C4-2B (cell line): ENCODE data around the gene FCAR.
"Not testable (repeated sequence)": the region's sequence is repeated elsewhere in the genome, so short reads cannot be mapped to it uniquely, and the experiment has no call there.

Experiments used
- H3K27ac ChIP-seq: fragments of 450-650 bp; 2 replicates; pipeline ENCODE4 v1.5.1; 2017
- CTCF ChIP-seq: fragments of 450-650 bp; conservative IDR thresholded peaks from 2 replicates; pipeline ENCODE4 v1.5.1; 2017; ENCODE audit warnings: mild to moderate bottlenecking
- ZFX ChIP-seq: fragments of 450-650 bp; IDR thresholded peaks from 2 replicates; pipeline ENCODE4 v1.6.1; 2017

FCAR gene

GRCh38 chr19:54873990-54874389 is at the start of gene FCAR:
Gene FCAR, plus strand, starts transcription at chr19:54874235. Its CDS starts 55 bp downstream, at chr19:54874290.
- no peak within 1 kb of the TSS for H3K27ac ChIP-seq
- TF ChIP-seq CTCF (no peak), ZFX (no peak)

GRCh38 chr19:54824416-54824815 is 49.6 kb upstream of the FCAR start:
- H3K27ac ChIP-seq, result not testable (repeated sequence)

GRCh38 chr19:54825326-54825725 is 48.7 kb upstream of the FCAR start:
- not testable (repeated sequence) for H3K27ac ChIP-seq

GRCh38 chr19:54828064-54828463 is 46.0 kb upstream of the FCAR start:
- H3K27ac ChIP-seq, result not testable (repeated sequence)

- not testable (repeated sequence) for H3K27ac ChIP-seq
Measured at GRCh38 chr19:54832496-54832895, 41.5 kb upstream of the FCAR start, which contains the start of gene KIR2DS4. Gene KIR2DS4, plus strand, starts transcription at chr19:54832676.

- H3K27ac ChIP-seq, result not testable (repeated sequence)
Measured at GRCh38 chr19:54835126-54835525, 38.9 kb upstream of the FCAR start.

- not testable (repeated sequence) for H3K27ac ChIP-seq
Measured at GRCh38 chr19:54837522-54837921, 36.5 kb upstream of the FCAR start.

- not testable (repeated sequence) for H3K27ac ChIP-seq
Measured at GRCh38 chr19:54843171-54843570, 30.9 kb upstream of the FCAR start.

GRCh38 chr19:54850061-54850640 is 23.9 kb upstream of the FCAR start, which contains the start of gene KIR3DL2:
Gene KIR3DL2, plus strand, starts transcription at chr19:54850443. Its CDS starts 33 bp downstream, at chr19:54850476.
- not testable (repeated sequence) for H3K27ac ChIP-seq

GRCh38 chr19:54850930-54851329 is 23.1 kb upstream of the FCAR start:
- no peak for TF ChIP-seq ZFX
- TF ChIP-seq CTCF, result no peak

GRCh38 chr19:54851353-54851752 is 22.7 kb upstream of the FCAR start:
- TF ChIP-seq ZFX, result no peak
- no peak for TF ChIP-seq CTCF

More at GRCh38 chr19:54850930-54851329, 23.1 kb upstream of the FCAR start:
- H3K27ac ChIP-seq, result no peak overlapping the region

GRCh38 chr19:54855241-54855640 is 18.8 kb upstream of the FCAR start:
- not testable (repeated sequence) for H3K27ac ChIP-seq

More at GRCh38 chr19:54851353-54851752, 22.7 kb upstream of the FCAR start:
- H3K27ac ChIP-seq, result no peak overlapping the region

GRCh38 chr19:54858476-54858875 is 15.6 kb upstream of the FCAR start:
- H3K27ac ChIP-seq, result not testable (repeated sequence)

- H3K27ac ChIP-seq, result not testable (repeated sequence)
Measured at GRCh38 chr19:54859421-54859820, 14.6 kb upstream of the FCAR start.

- not testable (repeated sequence) for H3K27ac ChIP-seq
Measured at GRCh38 chr19:54863459-54863858, 10.6 kb upstream of the FCAR start.
